CD4-positive, alpha-beta T cell (primary cell): ENCODE results near the gene SOX5. TPM values are rescaled to one million over a fixed set of nuclear protein-coding genes. Genes with fewer than 3 reads are reported as not detected.

Source experiments
- ATAC-seq: fragments of 200-7000 bp; cut with Tn5 transposase; one replicate; pipeline ENCODE4 v1.10.0; 2022; ENCODE audit warnings: mild to moderate bottlenecking; ENCODE audit not compliant: poor library complexity
- CTCF ChIA-PET: fragments of 350-600 bp; sonication (Branson Sonifier 250); formaldehyde crosslinking; loops from one replicate; lab custom pipeline; 2021; ENCODE audit warnings: antibody characterized with exemption, inconsistent platforms; lab: Charles Lee
- POLR2A ChIA-PET: fragments of 350-600 bp; sonication (Branson Sonifier 250); formaldehyde crosslinking; loops from one replicate; lab custom pipeline; 2021; ENCODE audit warnings: antibody characterized with exemption, inconsistent platforms; lab: Charles Lee
- DNase-seq, 14 experiments: peaks; one replicate each; pipeline ENCODE4 v3.0.0-alpha.2; 2013 to 2020; ENCODE audit warnings: mixed read lengths in 2 of 14
- H3K27ac ChIP-seq, 2 donors: one replicate each; pipeline versions ENCODE4 v1.5.1 to v1.7.0; 2013; ENCODE audit warnings: low read length in 2 of 2, low read depth in 1 of 2, mild to moderate bottlenecking in 1 of 2
- H3K27me3 ChIP-seq, 2 experiments: 1 replicate in 1 of 2; 2 replicates in 1 of 2; pipeline versions ENCODE4 v1.6.1 to v1.7.0; 2013; ENCODE audit warnings: low read length in 2 of 2, control low read depth in 1 of 2, mild to moderate bottlenecking in 1 of 2, moderate library complexity in 1 of 2; ENCODE audit not compliant: insufficient read depth in 2 of 2, control insufficient read depth in 1 of 2
- H3K36me3 ChIP-seq: one replicate; pipeline ENCODE4 v1.6.1; 2013; ENCODE audit warnings: low read length, control low read depth; ENCODE audit not compliant: insufficient read depth
- H3K4me1 ChIP-seq: one replicate; pipeline ENCODE4 v1.6.1; 2013; ENCODE audit warnings: low read length, control low read depth; ENCODE audit not compliant: insufficient read depth
- H3K4me3 ChIP-seq: one replicate; pipeline ENCODE4 v1.5.1; 2013; ENCODE audit warnings: mild to moderate bottlenecking, low read length, moderate library complexity
- H3K9me3 ChIP-seq, 2 experiments: 1 replicate in 1 of 2; 2 replicates in 1 of 2; pipeline versions ENCODE4 v1.6.1 to v1.7.0; 2013; ENCODE audit warnings: low read length in 2 of 2, mild to moderate bottlenecking in 2 of 2, control low read depth in 1 of 2, moderate library complexity in 1 of 2; ENCODE audit not compliant: control insufficient read depth in 1 of 2, insufficient read depth in 1 of 2
- H3K27ac Mint-ChIP-seq: one replicate; pipeline ENCODE4 v1.8.0; 2020; ENCODE audit warnings: mixed read lengths
- H3K27me3 Mint-ChIP-seq: one replicate; pipeline ENCODE4 v1.8.0; 2021; ENCODE audit warnings: mixed read lengths
- H3K36me3 Mint-ChIP-seq: one replicate; pipeline ENCODE4 v1.8.0; 2021; ENCODE audit warnings: low read depth, mixed read lengths
- H3K4me1 Mint-ChIP-seq: one replicate; pipeline ENCODE4 v1.8.0; 2021; ENCODE audit warnings: low read depth, mixed read lengths
- H3K4me3 Mint-ChIP-seq: one replicate; pipeline ENCODE4 v1.8.0; 2020; ENCODE audit warnings: mild to moderate bottlenecking, mixed read lengths
- H3K9me3 Mint-ChIP-seq: one replicate; pipeline ENCODE4 v1.8.0; 2020; ENCODE audit warnings: mixed read lengths
- intact Hi-C, 2 experiments: fragments of 100-400 bp; cut with DNase I in 1 of 2; cut with micrococcal nuclease in 1 of 2; formaldehyde crosslinking; loops; one replicate each; pipeline versions ENCODE4 v1.15.1 to v1.9.0; 2023 to 2025; cut with DNase I, micrococcal nuclease
- total RNA-seq, 174 experiments: library from RNA in 2 of 174; stranded (reverse) in 2 of 174; gene quantifications; one replicate each; pipeline ENCODE4 v1.2.3 and lab custom pipeline; 2021 to 2026
- TF ChIP-seq, protein P1 (sequence below): fragments of 200-600 bp; IDR thresholded peaks from one replicate; pipeline ENCODE4 v1.8.0; 2022; ENCODE audit warnings: antibody characterized with exemption, mild to moderate bottlenecking

Gene SOX5
- total RNA-seq, 2 experiments from 2014 or later: not detected

DNA sequence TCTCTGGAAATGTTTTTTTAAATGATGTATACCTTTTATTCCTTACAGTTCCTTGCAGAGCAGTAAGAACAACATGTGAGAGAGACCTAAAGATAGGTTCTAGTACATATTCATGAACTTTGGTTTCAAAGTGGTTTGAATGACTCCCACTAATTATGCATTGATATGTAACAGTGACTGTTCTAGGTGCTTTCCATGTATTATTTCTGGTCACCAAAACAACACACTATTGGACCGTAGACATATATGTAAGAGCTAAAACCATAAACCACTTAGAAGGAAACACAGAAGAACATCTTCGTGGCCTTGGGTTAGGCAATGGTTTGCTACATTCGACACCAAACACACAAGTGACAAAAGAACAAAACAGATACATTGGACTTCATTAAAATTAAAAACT is 37.9 kb downstream of the SOX5 start:
- ChIA-PET POLR2A (no interaction called here), CTCF (no interaction called here)
- intact Hi-C loops: no loop called here
- DNase-seq (no peak), ATAC-seq (no peak)
- Mint-ChIP-seq H3K4me1 (no peaks in the 10 kb centered on the region), H3K27ac (no peak overlapping the region), H3K36me3 (no peaks in the 10 kb centered on the region), H3K9me3 (peaks cover 2% of the 10 kb centered on the region), H3K27me3 (no peaks in the 10 kb centered on the region), H3K4me3 (no peak overlapping the region)
- no peaks in the 10 kb centered on the region for H3K4me1 ChIP-seq
- H3K27me3 ChIP-seq: no peaks in the 10 kb centered on the region
- TF ChIP-seq, protein P1, sequence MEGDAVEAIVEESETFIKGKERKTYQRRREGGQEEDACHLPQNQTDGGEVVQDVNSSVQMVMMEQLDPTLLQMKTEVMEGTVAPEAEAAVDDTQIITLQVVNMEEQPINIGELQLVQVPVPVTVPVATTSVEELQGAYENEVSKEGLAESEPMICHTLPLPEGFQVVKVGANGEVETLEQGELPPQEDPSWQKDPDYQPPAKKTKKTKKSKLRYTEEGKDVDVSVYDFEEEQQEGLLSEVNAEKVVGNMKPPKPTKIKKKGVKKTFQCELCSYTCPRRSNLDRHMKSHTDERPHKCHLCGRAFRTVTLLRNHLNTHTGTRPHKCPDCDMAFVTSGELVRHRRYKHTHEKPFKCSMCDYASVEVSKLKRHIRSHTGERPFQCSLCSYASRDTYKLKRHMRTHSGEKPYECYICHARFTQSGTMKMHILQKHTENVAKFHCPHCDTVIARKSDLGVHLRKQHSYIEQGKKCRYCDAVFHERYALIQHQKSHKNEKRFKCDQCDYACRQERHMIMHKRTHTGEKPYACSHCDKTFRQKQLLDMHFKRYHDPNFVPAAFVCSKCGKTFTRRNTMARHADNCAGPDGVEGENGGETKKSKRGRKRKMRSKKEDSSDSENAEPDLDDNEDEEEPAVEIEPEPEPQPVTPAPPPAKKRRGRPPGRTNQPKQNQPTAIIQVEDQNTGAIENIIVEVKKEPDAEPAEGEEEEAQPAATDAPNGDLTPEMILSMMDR: no peak
- H3K27ac ChIP-seq: no peak overlapping the region
- no peak overlapping the region for H3K4me3 ChIP-seq
- H3K9me3 ChIP-seq: no peaks in the 10 kb centered on the region
- H3K36me3 ChIP-seq: no peaks in the 10 kb centered on the region

DNA sequence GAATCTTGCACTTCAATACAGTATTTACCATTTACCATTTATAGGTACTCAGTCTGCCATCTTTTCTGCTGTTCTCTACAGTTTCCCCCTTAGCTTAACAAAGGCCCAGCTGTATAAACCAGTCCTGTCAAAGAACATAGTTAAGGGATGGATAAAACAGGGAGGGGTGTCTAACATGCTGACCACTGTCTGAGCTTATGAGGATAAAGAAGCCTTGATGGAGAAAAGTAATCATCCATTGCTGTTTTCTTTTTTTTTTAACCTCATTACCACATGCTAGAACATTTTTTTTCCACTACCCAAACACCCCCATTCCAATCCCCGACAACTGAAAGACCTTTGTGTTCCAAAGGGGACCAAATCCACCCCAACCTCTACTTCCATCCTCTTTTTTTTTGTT is 39.9 kb downstream of the SOX5 start:
- H3K27me3 Mint-ChIP-seq: no peaks in the 10 kb centered on the region
- no peaks in the 10 kb centered on the region for H3K4me1 ChIP-seq
- no peak for DNase-seq
- no peaks in the 10 kb centered on the region for H3K27me3 ChIP-seq
- no peaks in the 10 kb centered on the region for H3K36me3 Mint-ChIP-seq
- H3K36me3 ChIP-seq: no peaks in the 10 kb centered on the region
- H3K4me1 Mint-ChIP-seq: no peaks in the 10 kb centered on the region
- no peak for ATAC-seq
- intact Hi-C loops: no loop called here
- no peak overlapping the region for H3K27ac ChIP-seq
- POLR2A ChIA-PET: no interaction called here
- TF ChIP-seq, protein P1: no peak
- H3K27ac Mint-ChIP-seq: no peak overlapping the region
- no peaks in the 10 kb centered on the region for H3K9me3 ChIP-seq
- H3K4me3 ChIP-seq: no peak overlapping the region
- H3K4me3 Mint-ChIP-seq: no peak overlapping the region
- peaks cover 2% of the 10 kb centered on the region for H3K9me3 Mint-ChIP-seq
- CTCF ChIA-PET: no interaction called here

DNA sequence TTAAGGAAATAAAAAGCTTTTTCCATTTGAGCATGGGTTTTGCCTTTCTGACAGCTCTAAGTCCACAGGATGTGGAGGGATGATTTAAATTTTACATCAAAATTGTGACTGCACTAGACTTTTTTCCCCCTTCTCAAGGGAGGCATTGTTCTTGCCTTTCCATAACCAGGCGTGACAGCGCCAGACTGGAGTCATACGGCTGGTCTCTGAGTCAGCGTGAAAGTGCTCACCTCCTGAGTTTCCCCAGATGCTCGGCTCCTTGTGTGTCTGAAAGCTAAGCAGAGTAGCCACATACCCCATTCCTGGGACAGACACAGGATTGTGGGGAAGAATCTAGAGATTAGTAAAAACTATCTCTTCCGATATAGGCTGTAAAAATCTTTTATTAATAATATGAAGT is 43.1 kb downstream of the SOX5 start:
- ChIA-PET CTCF (no interaction called here), POLR2A (no interaction called here)
- Mint-ChIP-seq H3K27ac (no peak overlapping the region), H3K9me3 (no peaks in the 10 kb centered on the region), H3K27me3 (no peaks in the 10 kb centered on the region), H3K4me1 (no peaks in the 10 kb centered on the region), H3K36me3 (no peaks in the 10 kb centered on the region), H3K4me3 (no peak overlapping the region)
- H3K27ac ChIP-seq: no peak overlapping the region
- intact Hi-C loops: no loop called here
- no peaks in the 10 kb centered on the region for H3K36me3 ChIP-seq
- H3K9me3 ChIP-seq: no peaks in the 10 kb centered on the region
- DNase-seq: no peak
- no peak for ATAC-seq
- no peaks in the 10 kb centered on the region for H3K4me1 ChIP-seq
- no peak overlapping the region for H3K4me3 ChIP-seq
- TF ChIP-seq, protein P1: no peak
- H3K27me3 ChIP-seq: no peaks in the 10 kb centered on the region
